Measurements from ENCODE around the gene GALNT2.

The GALNT2 gene

GRCh38 chr1:230170622-230171021 is 103.6 kb downstream of the GALNT2 start:
- Mint-ChIP-seq H3K4me1 (peaks cover 60 to 78% of the 10 kb centered on the region in 2 donors), H3K9me3 (no peaks in the 10 kb centered on the region), H3K27ac (peak overlapping the region; percentile 83), H3K27me3 (no peaks in the 10 kb centered on the region), H3K4me3 (peak overlapping the region; percentile 17 to 22), H3K36me3 (peaks cover 10 to 16% of the 10 kb centered on the region in 2 donors)
- DNase-seq (no peak), ATAC-seq (replicated peaks) (peak in 1 of 2 donors; percentile 17)

GRCh38 chr1:230171356-230172015 is 104.4 kb downstream of the GALNT2 start:
- peaks cover 59 to 81% of the 10 kb centered on the region in 2 donors for H3K4me1 Mint-ChIP-seq

GRCh38 chr1:230172016-230172537 is 105.0 kb downstream of the GALNT2 start:
- no peak overlapping the region for H3K27ac Mint-ChIP-seq
- no peaks in the 10 kb centered on the region for H3K27me3 Mint-ChIP-seq
- H3K4me3 Mint-ChIP-seq = no peak overlapping the region
- DNase-seq (no peak), ATAC-seq (replicated peaks) (no peak)
- H3K36me3 Mint-ChIP-seq = peaks cover 8 to 19% of the 10 kb centered on the region in 2 donors
- H3K9me3 Mint-ChIP-seq = no peaks in the 10 kb centered on the region
- peaks cover 55 to 81% of the 10 kb centered on the region in 2 donors for H3K4me1 Mint-ChIP-seq

More at GRCh38 chr1:230171356-230172015, 104.4 kb downstream of the GALNT2 start:
- Mint-ChIP-seq H3K4me3 (no peak overlapping the region), H3K27ac (no peak overlapping the region), H3K36me3 (peaks cover 10 to 19% of the 10 kb centered on the region in 2 donors), H3K27me3 (no peaks in the 10 kb centered on the region), H3K9me3 (no peaks in the 10 kb centered on the region)
- no peak for DNase-seq
- no peak for ATAC-seq (replicated peaks)

DNA sequence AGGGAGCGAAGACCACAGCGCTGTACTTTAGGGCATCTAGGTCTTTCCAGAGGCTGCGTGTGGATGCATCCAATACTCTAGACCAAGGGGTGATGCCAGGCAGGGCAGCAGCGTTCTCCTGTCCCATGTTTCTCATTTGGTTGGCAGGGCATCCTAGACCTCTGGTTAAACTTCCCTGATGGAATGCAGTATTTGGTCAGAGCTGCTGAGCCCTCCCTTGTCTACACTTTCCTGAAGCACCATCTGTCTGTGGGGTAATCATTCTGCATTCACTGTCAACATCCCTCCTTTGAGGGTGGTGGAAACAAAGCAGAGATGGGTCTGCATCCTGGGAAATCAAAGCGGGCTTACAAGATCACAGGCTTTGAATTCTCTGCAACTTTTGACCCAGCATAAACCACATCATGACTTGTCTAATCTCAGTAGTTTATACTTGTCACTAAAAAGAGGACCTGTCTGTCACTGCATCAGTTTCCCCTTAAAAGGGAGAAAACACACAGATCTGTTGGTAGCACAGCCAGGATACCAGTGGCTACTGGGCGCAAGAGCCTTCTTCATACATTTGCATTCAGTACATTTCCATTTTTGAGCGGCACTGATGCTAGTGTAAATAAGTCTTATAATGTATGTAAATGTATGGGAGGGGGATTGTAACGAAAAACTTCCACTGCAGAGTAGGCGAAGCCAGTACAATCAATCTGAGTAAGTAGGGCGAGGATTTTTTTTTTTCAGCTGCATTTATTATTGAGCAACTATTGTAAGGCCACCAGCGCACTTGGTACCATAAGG is 106.3 kb downstream of the GALNT2 start:
- H3K4me1 Mint-ChIP-seq = peaks cover 51 to 80% of the 10 kb centered on the region in 2 donors
- peaks cover 13 to 22% of the 10 kb centered on the region in 2 donors for H3K36me3 Mint-ChIP-seq
- H3K4me3 Mint-ChIP-seq = no peak overlapping the region
- H3K27ac Mint-ChIP-seq = no peak overlapping the region
- H3K9me3 Mint-ChIP-seq = no peaks in the 10 kb centered on the region
- H3K27me3 Mint-ChIP-seq = no peaks in the 10 kb centered on the region
- ATAC-seq (replicated peaks) (no peak), DNase-seq (no peak)

GRCh38 chr1:230174041-230174440 is 107.0 kb downstream of the GALNT2 start:
- Mint-ChIP-seq H3K9me3 (no peaks in the 10 kb centered on the region), H3K36me3 (peaks cover 13 to 27% of the 10 kb centered on the region in 2 donors), H3K4me1 (peaks cover 47 to 74% of the 10 kb centered on the region in 2 donors), H3K27ac (peak overlapping the region; percentile 66), H3K27me3 (no peaks in the 10 kb centered on the region), H3K4me3 (no peak overlapping the region)
- ATAC-seq (replicated peaks) (no peak), DNase-seq (no peak)

GRCh38 chr1:230174471-230175162 is 107.6 kb downstream of the GALNT2 start:
- Mint-ChIP-seq H3K27me3 (no peaks in the 10 kb centered on the region), H3K27ac (peak overlapping the region; percentile 66), H3K36me3 (peaks cover 18 to 33% of the 10 kb centered on the region in 2 donors), H3K4me1 (peaks cover 41 to 68% of the 10 kb centered on the region in 2 donors), H3K9me3 (no peaks in the 10 kb centered on the region), H3K4me3 (no peak overlapping the region)
- DNase-seq (no peak), ATAC-seq (replicated peaks) (no peak)

DNA sequence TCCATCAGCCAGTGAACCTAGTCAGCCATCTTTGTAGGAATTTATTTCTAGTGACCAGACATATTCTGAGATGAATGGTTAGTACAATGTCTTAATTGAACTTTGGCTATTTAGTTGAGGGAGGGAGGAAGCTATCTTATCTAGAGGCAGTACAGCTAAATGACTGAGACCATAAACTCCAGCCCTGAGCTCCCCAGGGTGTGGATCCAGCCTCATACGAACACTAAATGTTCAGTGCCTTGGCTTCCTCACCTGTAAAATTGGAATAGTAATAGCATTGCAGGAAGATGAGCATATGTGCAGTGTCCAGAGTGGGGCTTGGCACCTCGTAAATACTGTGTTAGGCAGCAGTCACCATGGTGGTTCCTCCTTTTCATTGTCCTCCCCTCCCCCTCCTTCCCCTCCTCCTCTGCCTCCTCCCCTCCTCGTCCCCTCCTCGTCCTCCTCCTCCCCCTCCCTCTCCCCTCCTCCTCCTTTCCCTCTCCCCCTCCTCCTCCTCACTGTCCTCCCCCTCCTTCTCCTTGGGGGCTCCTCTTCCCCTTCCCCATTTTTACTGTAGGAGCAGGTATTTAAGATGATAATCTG is 108.2 kb downstream of the GALNT2 start:
- DNase-seq (no peak), ATAC-seq (replicated peaks) (no peak)
- no peaks in the 10 kb centered on the region for H3K27me3 Mint-ChIP-seq
- H3K4me3 Mint-ChIP-seq = no peak overlapping the region
- H3K4me1 Mint-ChIP-seq = peaks cover 35 to 62% of the 10 kb centered on the region in 2 donors
- H3K36me3 Mint-ChIP-seq = peaks cover 22 to 39% of the 10 kb centered on the region in 2 donors
- H3K9me3 Mint-ChIP-seq = no peaks in the 10 kb centered on the region
- peak overlapping the region; percentile 66 for H3K27ac Mint-ChIP-seq

GRCh38 chr1:230175839-230176238 is 108.8 kb downstream of the GALNT2 start:
- Mint-ChIP-seq H3K36me3 (peaks cover 26 to 42% of the 10 kb centered on the region in 2 donors), H3K4me1 (peaks cover 29 to 58% of the 10 kb centered on the region in 2 donors), H3K4me3 (peak overlapping the region in 1 of 2 donors; percentile 31), H3K9me3 (no peaks in the 10 kb centered on the region), H3K27me3 (no peaks in the 10 kb centered on the region), H3K27ac (peak overlapping the region; percentile 66)
- no peak for ATAC-seq (replicated peaks)
- no peak for DNase-seq

DNA sequence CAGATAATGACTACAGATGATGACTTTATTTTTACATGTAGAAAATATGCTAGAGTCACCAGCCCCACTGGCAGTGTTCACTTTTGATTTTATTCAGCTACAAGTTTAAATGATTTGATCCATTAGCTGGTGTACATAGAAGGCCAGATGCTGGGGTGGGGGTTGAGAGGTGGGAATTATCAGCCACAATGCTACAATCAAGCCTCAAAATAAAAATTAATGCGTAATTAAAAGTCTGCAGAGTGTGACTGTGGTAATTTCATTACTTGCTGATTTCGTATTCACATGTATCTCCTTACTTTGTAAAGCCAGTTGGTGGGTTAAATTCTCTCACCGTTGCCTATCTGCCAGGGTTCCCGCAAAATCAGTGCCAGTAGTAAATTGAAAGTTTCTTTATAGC is 109.3 kb downstream of the GALNT2 start:
- no peaks in the 10 kb centered on the region for H3K9me3 Mint-ChIP-seq
- H3K4me3 Mint-ChIP-seq = no peak overlapping the region
- H3K27me3 Mint-ChIP-seq = no peaks in the 10 kb centered on the region
- no peak for DNase-seq
- no peak for ATAC-seq (replicated peaks)
- H3K36me3 Mint-ChIP-seq = peaks cover 30 to 47% of the 10 kb centered on the region in 2 donors
- no peak overlapping the region for H3K27ac Mint-ChIP-seq
- peaks cover 32 to 61% of the 10 kb centered on the region in 2 donors for H3K4me1 Mint-ChIP-seq

DNA sequence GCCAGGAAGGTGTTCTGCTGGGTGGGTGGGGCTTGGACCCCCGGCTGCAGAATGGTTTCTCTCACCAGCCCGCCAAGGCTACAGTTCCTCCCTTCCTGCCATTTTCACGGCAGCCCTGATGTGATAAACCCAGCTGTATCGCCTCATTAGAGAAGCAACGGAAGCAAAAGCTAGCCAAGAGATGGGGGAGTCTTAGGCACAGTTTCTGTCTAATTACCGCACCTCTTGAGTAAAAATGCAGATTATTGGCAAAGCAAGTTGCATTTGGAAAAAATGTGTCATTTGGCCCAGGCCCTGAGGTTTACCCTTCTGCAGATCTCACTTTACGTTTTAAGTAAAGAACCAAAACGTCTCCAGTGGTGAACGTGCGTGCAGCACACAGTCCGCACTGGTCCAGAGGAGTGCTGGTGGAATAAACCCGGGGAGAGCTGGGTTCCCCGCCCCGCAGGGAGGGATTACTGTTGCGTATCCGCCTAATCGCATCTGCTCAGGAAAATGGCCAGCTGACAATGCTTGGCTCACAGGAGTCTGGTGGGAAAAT is 109.9 kb downstream of the GALNT2 start:
- peak overlapping the region; percentile 37 for H3K27ac Mint-ChIP-seq
- peaks cover 31 to 63% of the 10 kb centered on the region in 2 donors for H3K4me1 Mint-ChIP-seq
- H3K4me3 Mint-ChIP-seq = peak overlapping the region in 1 of 2 donors; percentile 17
- H3K36me3 Mint-ChIP-seq = peaks cover 34 to 51% of the 10 kb centered on the region in 2 donors
- peak; percentile 22 for DNase-seq
- peak; percentile 86 to 91 for ATAC-seq (replicated peaks)
- H3K27me3 Mint-ChIP-seq = no peaks in the 10 kb centered on the region
- no peaks in the 10 kb centered on the region for H3K9me3 Mint-ChIP-seq

DNA sequence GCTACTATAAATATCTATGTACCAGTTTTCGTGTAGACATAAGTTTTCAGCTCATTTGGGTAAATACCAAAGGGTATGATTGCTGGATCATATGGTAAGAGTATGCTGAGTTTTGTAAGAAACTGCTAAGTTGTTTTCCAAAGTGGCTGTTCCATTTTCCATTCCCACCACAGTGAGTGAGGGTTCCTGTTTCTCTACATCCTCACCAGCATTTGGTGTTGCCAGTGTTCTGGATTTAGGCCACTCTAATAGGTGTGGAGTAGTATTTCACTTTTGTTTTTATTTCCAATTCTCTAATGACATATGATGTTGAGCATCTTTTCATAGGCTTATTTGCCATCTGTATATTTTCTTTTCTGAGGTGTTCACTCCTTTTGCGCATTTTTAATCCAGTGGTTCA is 112.2 kb downstream of the GALNT2 start:
- DNase-seq (no peak), ATAC-seq (replicated peaks) (no peak)
- Mint-ChIP-seq H3K9me3 (no peaks in the 10 kb centered on the region), H3K27ac (no peak overlapping the region), H3K36me3 (peaks cover 46 to 63% of the 10 kb centered on the region in 2 donors), H3K4me3 (no peak overlapping the region), H3K4me1 (peaks cover 26 to 56% of the 10 kb centered on the region in 2 donors), H3K27me3 (no peaks in the 10 kb centered on the region)

GRCh38 chr1:230185076-230186001 is 118.3 kb downstream of the GALNT2 start:
- H3K36me3 Mint-ChIP-seq = peaks cover 39 to 72% of the 10 kb centered on the region in 2 donors
- peak overlapping the region; percentile 2 for H3K27ac Mint-ChIP-seq
- H3K27me3 Mint-ChIP-seq = no peaks in the 10 kb centered on the region
- peaks cover 0 to 2% of the 10 kb centered on the region in 2 donors for H3K9me3 Mint-ChIP-seq
- ATAC-seq (replicated peaks) (peak in 1 of 2 donors; percentile 27), DNase-seq (no peak)
- H3K4me1 Mint-ChIP-seq = peaks cover 30 to 53% of the 10 kb centered on the region in 2 donors
- H3K4me3 Mint-ChIP-seq = no peak overlapping the region

Measured in stimulated activated naive B cell treated with anti-CD40 and anti-IgM and Interleukin-4, amounts not matched to agents 10 μg/mL and 1 μg/mL and 100 μg/mL, for 72 hours (primary cell).